T-helper 2 cell treated with Interferon-gamma antibody and Interleukin-4, amounts not matched to agents 100 ng/mL and 5 ng/mL, for 36 hours (primary cell): ENCODE measurements around the gene PPP1R15A. TPM values are rescaled to one million over a fixed set of nuclear protein-coding genes. Genes with fewer than 3 reads are reported as not detected.
"Not testable (repeated sequence)": the region's sequence is repeated elsewhere in the genome, so short reads cannot be mapped to it uniquely, and the experiment has no call there.

Experiments used
- intact Hi-C: fragments of 100-400 bp; cut with micrococcal nuclease; formaldehyde crosslinking; loops from one replicate; pipeline ENCODE4 v1.15.1; 2023
- total RNA-seq: library from RNA; stranded (reverse); gene quantifications from 2 replicates; pipeline ENCODE4 v1.2.3, GENCODE V29; 2022

Gene PPP1R15A
- total RNA-seq, 1 donor from 2014 or later = 26.8 TPM

GRCh38 chr19:48879025-48879637, 6.9 kb downstream of the PPP1R15A start:
- intact Hi-C loops = no loop called here

GRCh38 chr19:48879696-48880095, 7.5 kb downstream of the PPP1R15A start:
- intact Hi-C loops = not testable (repeated sequence)

GRCh38 chr19:48881741-48882657, 9.8 kb downstream of the PPP1R15A start:
- intact Hi-C loops = no loop called here

GRCh38 chr19:48883726-48884125, 11.5 kb downstream of the PPP1R15A start:
- intact Hi-C loops = no loop called here

- intact Hi-C loops = no loop called here
These were observed 15.8 kb downstream of the PPP1R15A start for GRCh38 chr19:48887861-48888612.

GRCh38 chr19:48889496-48889895, 17.3 kb downstream of the PPP1R15A start:
- intact Hi-C loops = not testable (repeated sequence)

- intact Hi-C loops = no loop called here
These were observed 18.3 kb downstream of the PPP1R15A start for GRCh38 chr19:48890551-48890950.

GRCh38 chr19:48895226-48895625, 23.0 kb downstream of the PPP1R15A start:
- intact Hi-C loops = no loop called here

GRCh38 chr19:48896191-48896720, 24.0 kb downstream of the PPP1R15A start:
- intact Hi-C loops = no loop called here

GRCh38 chr19:48897181-48897580, 25.0 kb downstream of the PPP1R15A start:
- intact Hi-C loops = no loop called here

- intact Hi-C loops = not testable (repeated sequence)
These were observed 27.1 kb downstream of the PPP1R15A start for GRCh38 chr19:48899386-48899749.

- intact Hi-C loops = loop anchor here (1.0 to 2.0 kb wide), 2 partner anchors 27 to 65 kb away; partner anchors contain the start of gene FTL
These were observed 27.7 kb downstream of the PPP1R15A start, which contains the start of gene NUCB1 for GRCh38 chr19:48899781-48900476. TSS of gene NUCB1 (plus strand) at chr19:48900312. CDS start at chr19:48900797, 485 bp downstream.

- intact Hi-C loops = loop anchor here (1.0 to 2.0 kb wide), 2 partner anchors 27 to 64 kb away; partner anchors contain the start of gene FTL
These were observed 28.5 kb downstream of the PPP1R15A start for GRCh38 chr19:48900477-48901406.

GRCh38 chr19:48902291-48902690, 30.1 kb downstream of the PPP1R15A start:
- intact Hi-C loops = not testable (repeated sequence)

GRCh38 chr19:48903788-48904187, 31.6 kb downstream of the PPP1R15A start:
- intact Hi-C loops = not testable (repeated sequence)

- intact Hi-C loops = no loop called here
These were observed 33.4 kb downstream of the PPP1R15A start for GRCh38 chr19:48905664-48906063.

GRCh38 chr19:48906324-48906723, 34.1 kb downstream of the PPP1R15A start:
- intact Hi-C loops = no loop called here

GRCh38 chr19:48907671-48908070, 35.5 kb downstream of the PPP1R15A start:
- intact Hi-C loops = no loop called here

GRCh38 chr19:48909424-48910077, 37.3 kb downstream of the PPP1R15A start:
- intact Hi-C loops = not testable (repeated sequence)
